GM21360 (cell line): Measurements from ENCODE around the gene OOSP1.
"Not testable (repeated sequence)": the region's sequence is repeated elsewhere in the genome, so short reads cannot be mapped to it uniquely, and the experiment has no call there.

Source experiments
- ATAC-seq: cut with Tn5 transposase; IDR thresholded peaks from one replicate; pipeline ENCODE4 v1.9.1; 2021; ENCODE audit warnings: mild to moderate bottlenecking, moderate library complexity; ENCODE audit not compliant: unreplicated experiment

The OOSP1 gene

DNA sequence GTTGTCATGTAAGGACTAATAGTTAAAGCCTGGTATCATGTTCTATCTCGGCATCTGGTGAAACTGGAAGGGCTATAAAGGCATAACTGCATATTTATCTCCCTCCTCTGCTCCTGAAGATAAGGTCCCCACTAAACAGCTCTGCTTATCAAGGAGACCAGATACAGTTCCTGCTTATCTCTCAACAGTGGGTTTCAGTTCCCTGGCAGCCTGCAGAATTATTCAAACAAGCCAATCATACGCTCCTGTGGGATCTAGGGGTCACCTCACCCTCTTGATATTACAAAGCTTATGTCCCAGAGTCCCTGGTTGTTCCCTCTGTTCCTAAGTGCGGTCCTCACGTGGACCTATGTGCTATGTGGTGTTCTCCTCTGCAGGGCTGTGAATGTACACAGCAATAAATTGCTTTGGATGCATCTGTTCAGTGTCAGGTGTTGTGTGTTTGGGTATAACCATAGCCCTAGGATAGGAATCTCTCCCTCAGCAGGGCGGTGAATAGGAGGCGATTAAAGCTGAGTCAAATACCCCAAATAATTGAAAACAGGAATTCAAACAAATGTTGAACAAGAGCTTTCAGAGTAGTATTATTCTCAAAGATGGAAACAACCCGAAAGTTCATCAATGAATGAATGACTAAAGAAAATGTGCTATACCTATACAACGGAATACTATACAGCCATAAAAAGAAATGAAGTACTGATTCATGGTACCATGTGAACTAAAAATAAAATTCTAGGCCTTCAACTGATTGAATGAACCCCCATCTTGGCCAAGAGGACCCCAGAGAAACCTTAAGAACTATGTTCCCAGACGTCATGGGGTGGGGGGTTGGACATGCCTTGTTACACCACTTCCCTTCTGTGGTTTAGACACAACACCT is 22.5 kb downstream of the OOSP1 start:
- no peak for ATAC-seq

DNA sequence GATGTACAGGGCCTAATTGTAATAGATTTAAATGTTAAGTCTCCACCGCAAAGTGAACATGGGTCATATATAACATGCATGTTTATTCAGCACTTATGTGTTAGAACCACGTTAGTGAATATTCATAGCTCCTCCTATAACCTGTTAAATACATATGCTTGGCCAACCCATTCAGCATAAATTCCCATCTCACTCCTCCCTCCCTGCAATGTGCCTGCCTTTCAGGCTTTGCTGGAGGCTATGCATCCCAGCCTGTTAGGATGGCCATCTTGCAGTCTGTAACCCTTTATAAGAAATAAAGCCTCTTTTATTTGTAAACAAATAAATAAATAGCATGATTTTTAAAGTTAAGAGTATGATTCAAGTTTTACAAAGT is 23.9 kb downstream of the OOSP1 start:
- no peak for ATAC-seq

DNA sequence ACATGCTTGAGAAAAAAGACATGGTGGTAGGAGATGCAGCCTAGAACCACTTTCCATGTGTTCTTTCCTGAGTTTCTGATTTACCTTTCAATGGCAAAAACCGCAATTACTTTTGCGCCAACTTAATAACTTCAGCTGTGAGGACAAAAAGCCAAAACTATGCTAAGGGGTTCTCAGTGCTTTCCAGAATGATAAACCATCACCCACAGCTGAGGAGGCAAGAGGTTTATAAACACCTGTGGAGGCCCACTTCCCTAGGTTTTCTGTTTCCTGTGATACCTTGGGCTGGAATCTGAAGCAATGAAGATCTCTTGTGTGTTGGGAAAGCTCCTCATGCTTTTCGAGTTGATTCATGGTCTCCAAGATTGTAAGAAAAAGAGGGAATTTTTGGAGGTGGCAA is 25.5 kb downstream of the OOSP1 start, which contains the start of gene OOSP4A:
Gene OOSP4A (plus strand): TSS at position 301 of the 400 bp plus-strand sequence. CDS start 0 bp downstream, at position 301.
- no peak for ATAC-seq

DNA sequence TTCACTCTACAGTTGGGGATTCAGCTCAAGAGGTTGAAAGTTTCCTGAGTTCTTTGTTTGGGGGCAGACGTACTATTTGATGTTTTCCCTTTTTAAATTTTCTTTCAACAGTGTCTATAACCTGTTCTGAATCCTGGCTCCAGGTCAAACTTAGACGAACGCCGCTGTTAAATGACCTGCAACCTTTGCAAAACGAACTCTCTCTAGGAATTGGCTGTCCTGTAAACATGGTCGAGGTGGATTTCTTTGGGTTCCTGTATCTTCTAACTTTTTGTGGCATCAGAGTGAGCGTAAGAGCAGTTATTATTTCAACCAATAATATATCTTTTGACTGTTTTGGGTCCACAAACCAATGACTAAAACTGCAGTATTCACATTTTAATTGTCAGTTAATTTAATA is 27.2 kb downstream of the OOSP1 start:
- ATAC-seq = no peak

DNA sequence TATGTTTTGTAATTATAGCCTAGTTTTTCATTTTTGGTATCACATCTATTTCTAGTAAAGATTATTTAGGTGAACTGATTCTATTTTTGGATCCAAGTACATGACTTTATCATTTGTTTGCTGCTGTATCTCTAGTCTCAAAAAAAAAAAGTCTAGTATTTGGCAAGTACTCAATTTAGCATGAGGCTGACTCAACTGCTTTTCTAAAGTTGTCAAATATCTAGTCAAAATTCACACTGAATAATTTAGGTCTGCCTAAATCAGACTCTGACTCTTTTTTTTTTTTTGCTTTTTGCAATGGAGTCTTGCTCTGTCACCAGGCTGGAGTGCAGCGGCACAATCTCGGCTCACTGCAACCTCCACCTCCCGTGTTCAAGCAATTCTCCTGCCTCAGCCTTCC is 28.0 kb downstream of the OOSP1 start:
- ATAC-seq = no peak

DNA sequence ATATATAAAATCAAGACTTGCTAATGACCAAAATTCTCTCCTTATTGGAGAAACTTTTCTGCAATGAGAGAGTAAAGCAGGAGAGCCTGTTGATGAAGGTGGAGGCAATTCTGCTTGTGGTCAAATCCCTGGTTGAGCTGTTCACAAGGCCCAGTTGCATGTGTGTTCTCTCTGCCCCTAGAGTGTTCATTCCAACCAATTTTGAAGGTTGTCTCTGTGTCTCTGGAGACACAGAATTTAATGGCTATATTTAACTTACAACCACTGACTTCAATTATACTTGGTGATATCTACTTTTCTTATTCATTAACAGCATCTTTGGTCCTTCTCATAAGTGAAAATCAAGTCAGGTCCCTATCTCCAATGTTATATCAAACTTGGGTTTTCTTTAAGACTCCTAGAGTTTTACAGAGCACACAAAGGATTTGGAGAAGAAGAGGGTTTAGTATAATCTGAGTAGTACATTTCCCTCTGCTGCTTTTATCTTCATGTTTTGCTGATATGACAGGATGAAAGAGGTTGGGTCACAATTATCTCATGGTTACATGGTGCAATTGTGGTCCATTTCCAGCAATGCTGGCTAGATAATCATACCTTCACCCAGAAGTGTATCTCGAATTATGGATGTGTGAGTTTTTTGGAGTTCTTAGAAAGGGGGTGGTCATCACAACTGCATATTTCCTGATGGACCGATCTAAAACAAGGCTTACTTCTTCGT is 29.6 kb downstream of the OOSP1 start:
- ATAC-seq = no peak

DNA sequence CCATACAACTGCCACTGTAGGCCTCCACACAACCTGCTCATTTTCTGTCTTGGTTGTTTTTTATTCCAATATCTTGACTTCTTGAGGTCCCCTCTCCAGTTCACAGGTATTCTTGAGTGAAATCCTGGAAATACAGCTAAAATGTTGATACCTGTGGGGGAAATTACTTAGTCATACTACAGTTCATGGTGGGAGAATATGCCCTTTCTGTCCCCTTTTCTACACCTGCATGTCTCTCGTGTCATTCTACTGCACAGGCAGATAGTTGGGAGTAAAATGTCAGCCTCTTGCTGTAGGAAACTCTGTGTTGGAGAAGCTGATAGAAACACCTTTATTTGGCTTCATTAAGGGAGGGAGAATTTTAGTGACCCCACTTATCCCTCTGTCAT is 30.2 kb downstream of the OOSP1 start:
- ATAC-seq = no peak

DNA sequence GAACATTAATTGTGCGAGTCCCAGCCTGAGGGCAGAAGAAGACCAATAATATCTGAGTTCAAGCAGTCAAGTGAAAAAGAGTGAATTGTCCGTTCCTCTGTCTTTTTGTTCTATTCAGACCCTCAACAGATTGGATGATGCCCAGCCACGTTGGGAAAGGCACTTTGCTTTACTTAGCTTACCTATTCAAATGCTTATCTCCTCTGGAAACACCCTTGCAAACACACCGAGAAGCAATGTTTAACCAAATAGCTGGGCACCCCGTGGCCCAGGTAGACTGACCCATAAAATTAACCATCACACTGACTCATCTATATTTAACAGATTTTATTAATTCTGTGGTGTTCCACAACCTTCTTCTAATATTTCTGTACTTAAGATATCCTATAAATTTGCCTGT is 34.9 kb downstream of the OOSP1 start:
- no peak for ATAC-seq

DNA sequence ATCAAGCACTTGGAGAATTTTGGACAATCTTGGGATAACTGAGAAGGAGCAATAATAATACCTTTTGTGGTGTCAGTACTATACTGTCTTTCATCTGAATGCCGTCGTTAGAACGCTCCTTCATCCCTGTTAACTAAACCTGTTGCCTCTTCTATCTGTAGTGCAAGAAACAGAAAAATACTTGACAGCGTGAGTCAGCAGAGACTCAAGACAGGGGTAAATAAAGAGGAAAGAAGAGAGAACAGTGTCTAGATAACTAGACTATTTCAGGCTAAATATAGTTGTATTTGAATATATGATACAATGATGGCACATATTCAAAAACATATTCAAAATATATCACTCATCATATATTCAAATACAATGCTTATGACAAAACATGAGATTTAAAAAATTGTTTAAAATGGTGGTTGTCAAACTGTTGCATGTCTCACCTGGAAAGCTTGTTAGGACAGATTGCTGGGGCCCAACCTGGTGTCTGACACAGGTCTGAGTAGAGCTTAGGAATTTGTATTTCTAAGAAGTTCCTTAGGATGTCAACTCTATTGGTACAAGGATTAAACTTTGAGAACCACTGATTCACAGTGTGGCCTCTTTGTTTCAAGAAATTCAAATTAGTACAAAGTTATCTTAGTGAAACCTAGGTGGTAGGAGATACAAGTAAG is 43.0 kb downstream of the OOSP1 start:
- no peak for ATAC-seq

DNA sequence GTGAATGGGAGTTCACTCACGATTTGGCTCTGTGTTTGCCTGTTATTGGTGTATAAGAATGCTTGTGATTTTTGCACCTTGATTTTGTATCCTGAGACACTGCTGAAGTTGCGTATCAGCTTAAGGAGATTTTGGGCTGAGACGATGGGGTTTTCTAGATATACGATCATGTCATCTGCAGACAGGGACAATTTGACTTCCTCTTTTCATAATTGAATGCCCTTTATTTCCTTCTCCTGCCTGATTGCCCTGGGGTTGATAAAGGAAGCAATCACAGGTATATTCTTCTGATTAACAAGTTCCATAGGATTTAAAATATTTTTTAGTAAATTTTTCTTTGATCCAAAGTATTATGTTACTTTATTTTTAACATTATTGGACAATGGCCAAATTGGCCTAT is 43.8 kb downstream of the OOSP1 start:
- ATAC-seq = not testable (repeated sequence)

DNA sequence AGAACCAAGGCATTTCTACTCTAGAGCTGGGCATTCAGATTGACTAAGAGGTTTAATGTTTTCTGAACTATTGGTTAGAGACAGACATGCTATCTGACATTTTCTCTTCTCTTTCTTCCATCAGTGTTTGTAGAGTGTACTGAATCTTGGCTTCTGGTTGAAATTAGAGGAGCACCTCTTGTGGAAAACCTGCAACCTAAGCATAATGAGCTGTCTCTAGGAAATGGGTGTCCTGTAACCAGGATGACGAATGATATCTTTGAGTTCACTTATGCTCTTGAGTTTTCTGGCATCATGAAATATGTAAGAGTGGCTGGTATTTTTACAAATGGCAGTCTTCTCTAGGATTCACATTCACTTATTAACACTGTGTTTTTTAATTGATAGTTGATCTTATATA is 45.0 kb downstream of the OOSP1 start:
- ATAC-seq = no peak

DNA sequence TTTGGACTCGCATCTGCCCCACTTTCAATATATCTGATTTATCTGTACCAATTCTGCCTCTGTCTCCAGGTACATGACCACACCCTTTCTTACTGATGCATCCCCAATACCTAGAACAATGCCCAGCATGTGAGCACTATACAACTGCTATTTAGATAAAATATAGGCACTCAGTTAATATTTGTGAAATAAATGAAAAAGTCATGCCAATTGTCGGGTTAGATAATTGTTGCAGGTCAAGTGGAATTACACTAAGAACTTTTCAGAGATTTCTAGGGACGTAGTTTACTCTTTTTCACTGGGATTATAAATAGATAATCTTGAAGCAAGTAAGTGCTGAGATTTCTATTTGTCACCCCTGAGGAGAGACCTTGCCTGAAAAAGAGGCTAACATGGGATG is 46.1 kb downstream of the OOSP1 start:
- no peak for ATAC-seq

DNA sequence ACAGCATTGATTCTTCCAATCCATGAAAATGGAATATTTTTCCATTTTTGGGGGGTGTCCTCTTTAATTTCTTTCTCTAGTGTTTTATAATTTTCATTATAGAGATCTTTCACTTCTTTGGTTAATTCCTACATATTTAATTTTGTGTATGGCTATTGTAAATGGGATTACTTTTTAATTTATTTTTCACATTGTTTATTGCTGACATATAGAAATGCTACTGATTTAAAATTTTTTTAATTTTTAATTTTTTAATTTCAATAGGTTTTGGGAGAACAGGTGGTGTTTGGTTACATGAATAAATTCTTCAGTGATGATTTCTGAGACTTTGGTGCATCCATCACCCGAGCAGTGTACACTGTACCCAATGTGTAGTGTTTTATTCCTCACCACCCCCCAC is 52.2 kb downstream of the OOSP1 start:
- no peak for ATAC-seq

DNA sequence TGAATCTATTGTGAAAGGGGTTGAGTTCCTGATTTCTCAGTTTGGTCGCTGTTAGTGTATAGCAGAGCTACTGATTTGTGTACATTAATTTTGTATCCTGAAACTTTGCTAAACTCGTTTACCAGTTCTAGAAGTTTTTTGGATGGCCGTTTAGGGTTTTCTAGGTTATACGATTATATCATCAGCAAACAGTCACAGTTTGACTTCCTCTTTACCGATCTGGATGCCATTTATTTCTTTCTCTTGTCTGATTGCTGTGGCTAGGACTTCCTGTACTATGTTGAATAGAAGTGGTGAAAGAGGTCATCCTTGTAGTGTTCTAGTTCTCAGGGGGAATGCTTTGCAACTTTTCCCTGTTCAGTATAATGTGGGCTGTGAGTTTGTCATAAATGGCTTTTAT is 54.2 kb downstream of the OOSP1 start:
- ATAC-seq = no peak

DNA sequence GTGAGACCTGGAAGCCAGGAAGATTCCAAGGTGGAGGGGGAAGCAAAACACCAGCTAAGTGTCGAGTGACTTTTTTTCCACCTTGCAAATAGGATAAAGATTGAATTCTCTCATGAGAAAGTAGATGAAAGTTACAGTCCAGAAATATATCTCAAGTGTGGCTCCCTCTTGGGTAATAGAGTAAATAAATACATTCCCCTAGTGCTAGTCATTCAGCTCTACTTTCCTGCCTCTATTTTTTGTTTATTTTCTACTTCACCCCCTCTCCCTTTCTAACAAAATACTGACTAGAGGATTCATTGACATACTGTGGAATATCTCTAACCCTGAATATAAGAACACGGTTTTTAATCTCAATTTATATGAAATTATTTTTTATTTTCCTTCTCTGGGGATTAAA is 59.6 kb downstream of the OOSP1 start:
- ATAC-seq = no peak

DNA sequence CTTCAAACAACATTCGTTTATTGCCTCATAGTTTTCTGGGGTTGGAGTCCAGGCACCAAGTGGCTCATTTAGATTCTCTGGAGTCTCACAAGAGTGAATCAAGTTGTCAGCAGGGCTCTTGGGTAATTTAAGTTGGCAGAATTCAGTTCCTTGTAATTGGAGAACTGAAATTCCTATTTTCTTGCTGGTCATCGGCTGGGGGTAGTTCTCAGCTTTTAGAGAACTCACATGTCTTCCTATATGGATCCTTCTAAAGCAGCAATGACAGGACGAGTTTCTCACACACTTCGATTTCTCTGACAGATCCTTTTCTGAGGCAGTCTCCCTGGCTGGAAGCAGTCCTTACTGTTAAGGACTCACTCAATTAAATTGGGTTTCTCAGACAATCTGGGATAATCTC is 61.5 kb downstream of the OOSP1 start:
- no peak for ATAC-seq

DNA sequence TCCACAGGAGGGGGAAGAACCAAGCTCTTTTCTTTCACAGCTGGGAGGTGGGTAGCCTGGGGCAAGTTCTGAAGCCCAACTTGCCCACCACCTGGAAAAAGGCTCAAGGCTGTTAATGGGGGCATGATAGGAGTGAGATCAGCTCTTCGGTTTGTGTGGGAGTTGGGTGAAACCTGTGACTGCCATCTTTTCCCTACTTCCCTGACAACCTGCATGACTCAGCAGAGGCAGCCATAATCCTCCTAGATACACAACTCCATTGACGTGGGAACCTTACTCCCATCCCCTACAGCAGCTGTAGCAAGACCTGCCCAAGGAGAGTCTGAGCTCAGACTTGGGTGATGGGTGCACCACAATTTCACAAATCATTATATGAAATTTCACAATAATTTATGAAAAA is 65.5 kb downstream of the OOSP1 start:
- no peak for ATAC-seq

DNA sequence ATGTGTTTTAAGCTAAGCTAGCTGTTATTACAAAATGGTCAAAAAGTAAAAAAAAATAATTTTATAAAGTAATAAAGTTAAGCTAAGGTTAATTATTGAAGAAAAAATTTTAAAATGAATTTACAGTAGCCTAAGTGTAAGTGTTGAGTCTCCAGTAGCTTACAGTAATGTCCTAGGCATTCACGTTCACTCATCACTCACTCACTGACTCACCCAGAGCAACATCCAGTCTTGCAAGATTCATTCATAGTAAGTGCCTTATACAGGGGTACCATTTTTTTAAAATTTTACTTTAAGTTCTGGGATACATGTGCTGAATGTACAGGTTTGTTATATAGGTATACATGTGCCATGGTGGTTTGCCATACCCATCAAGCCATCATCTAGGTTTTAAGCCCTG is 67.1 kb downstream of the OOSP1 start:
- no peak for ATAC-seq
